ENCODE results near the gene NCF1. TPM values are rescaled to one million over a fixed set of nuclear protein-coding genes. Genes with fewer than 3 reads are reported as not detected.
"Not testable (repeated sequence)": the region's sequence is repeated elsewhere in the genome, so short reads cannot be mapped to it uniquely, and the experiment has no call there.

NCF1 gene
- total and polyA plus RNA-seq, 2 experiments from 2014 or later: 0.42 TPM; not detected in 1

- not testable (repeated sequence) for H3K4me3 ChIP-seq; H3K36me3 ChIP-seq (replicated peaks; ENCODE audit: insufficient read depth, low read depth); H3K79me2 ChIP-seq
Observed at GRCh38 chr7:74798644-74799043, 24.8 kb downstream of the NCF1 start.

GRCh38 chr7:74815882-74816281 is 42.1 kb downstream of the NCF1 start:
- not testable (repeated sequence) for H3K36me3 ChIP-seq (replicated peaks; ENCODE audit: insufficient read depth, low read depth); H3K27me3 ChIP-seq; H3K9me2 ChIP-seq (replicated peaks; ENCODE audit: insufficient read depth); H3K27ac ChIP-seq; DNase-seq (ENCODE audit: low spot score); H3K9me3 ChIP-seq (ENCODE audit: low read depth); H2AFZ ChIP-seq; H3K79me2 ChIP-seq; H3K4me2 ChIP-seq; H4K20me1 ChIP-seq (ENCODE audit: insufficient read depth, poor library complexity, severe bottlenecking); H3K4me3 ChIP-seq; H3K4me1 ChIP-seq (ENCODE audit: insufficient read depth)
- WGBS (ENCODE audit: low lambda C conversion rate, missing lambda C conversion rate): no CpG with 5 or more reads among the region's 3 CpGs

More at GRCh38 chr7:74798644-74799043, 24.8 kb downstream of the NCF1 start:
- not testable (repeated sequence) for H3K27me3 ChIP-seq; H3K4me1 ChIP-seq (ENCODE audit: insufficient read depth); H4K20me1 ChIP-seq (ENCODE audit: insufficient read depth, poor library complexity, severe bottlenecking); DNase-seq (ENCODE audit: low spot score); H3K4me2 ChIP-seq; H3K27ac ChIP-seq; H3K9me3 ChIP-seq (ENCODE audit: low read depth); H3K9me2 ChIP-seq (replicated peaks; ENCODE audit: insufficient read depth); H2AFZ ChIP-seq
- 40% methylated on average over 1 of the region's 4 CpGs for WGBS (ENCODE audit: low lambda C conversion rate, missing lambda C conversion rate)

- DNase-seq (ENCODE audit: low spot score); H3K27me3 ChIP-seq; H3K4me2 ChIP-seq; H3K4me1 ChIP-seq (ENCODE audit: insufficient read depth); H3K4me3 ChIP-seq; H3K36me3 ChIP-seq (replicated peaks; ENCODE audit: insufficient read depth, low read depth); H3K9me2 ChIP-seq (replicated peaks; ENCODE audit: insufficient read depth); H2AFZ ChIP-seq; H3K9me3 ChIP-seq (ENCODE audit: low read depth); H4K20me1 ChIP-seq (ENCODE audit: insufficient read depth, poor library complexity, severe bottlenecking); H3K27ac ChIP-seq; H3K79me2 ChIP-seq: not testable (repeated sequence)
- no CpG with 5 or more reads among the region's 23 CpGs for WGBS (ENCODE audit: low lambda C conversion rate, missing lambda C conversion rate)
Observed at GRCh38 chr7:74820146-74820805, 46.5 kb downstream of the NCF1 start.

- not testable (repeated sequence) for H4K20me1 ChIP-seq (ENCODE audit: insufficient read depth, poor library complexity, severe bottlenecking); H3K4me2 ChIP-seq; DNase-seq (ENCODE audit: low spot score); H3K4me1 ChIP-seq (ENCODE audit: insufficient read depth); H3K9me2 ChIP-seq (replicated peaks; ENCODE audit: insufficient read depth); H3K9me3 ChIP-seq (ENCODE audit: low read depth); H3K27me3 ChIP-seq; H3K36me3 ChIP-seq (replicated peaks; ENCODE audit: insufficient read depth, low read depth); H2AFZ ChIP-seq; H3K79me2 ChIP-seq; H3K27ac ChIP-seq; H3K4me3 ChIP-seq
- no CpG with 5 or more reads among the region's 5 CpGs for WGBS (ENCODE audit: low lambda C conversion rate, missing lambda C conversion rate)
Observed at GRCh38 chr7:74821259-74821658, 47.4 kb downstream of the NCF1 start.

GRCh38 chr7:74829959-74830358 is 56.1 kb downstream of the NCF1 start:
- H3K36me3 ChIP-seq (replicated peaks; ENCODE audit: insufficient read depth, low read depth); H2AFZ ChIP-seq; H3K4me3 ChIP-seq; H4K20me1 ChIP-seq (ENCODE audit: insufficient read depth, poor library complexity, severe bottlenecking); DNase-seq (ENCODE audit: low spot score); H3K4me1 ChIP-seq (ENCODE audit: insufficient read depth); H3K79me2 ChIP-seq; H3K9me3 ChIP-seq (ENCODE audit: low read depth); H3K27me3 ChIP-seq; H3K9me2 ChIP-seq (replicated peaks; ENCODE audit: insufficient read depth); H3K4me2 ChIP-seq; H3K27ac ChIP-seq: not testable (repeated sequence)
- 64% methylated on average over 1 of the region's 4 CpGs for WGBS (ENCODE audit: low lambda C conversion rate, missing lambda C conversion rate)

- H3K4me1 ChIP-seq (ENCODE audit: insufficient read depth); H3K9me3 ChIP-seq (ENCODE audit: low read depth); H3K27me3 ChIP-seq; H3K4me3 ChIP-seq; H3K27ac ChIP-seq; H3K4me2 ChIP-seq; DNase-seq (ENCODE audit: low spot score); H3K79me2 ChIP-seq; H3K36me3 ChIP-seq (replicated peaks; ENCODE audit: insufficient read depth, low read depth); H2AFZ ChIP-seq; H4K20me1 ChIP-seq (ENCODE audit: insufficient read depth, poor library complexity, severe bottlenecking); H3K9me2 ChIP-seq (replicated peaks; ENCODE audit: insufficient read depth): not testable (repeated sequence)
- WGBS (ENCODE audit: low lambda C conversion rate, missing lambda C conversion rate): no CpG with 5 or more reads among the region's 4 CpGs
Observed at GRCh38 chr7:74830411-74830810, 56.6 kb downstream of the NCF1 start.

Other genes with a start within 250 kb of the NCF1 start
- 193 and 260 TPM in 2 replicates for gene GTF2I, start 116.3 kb upstream of the NCF1 start, total RNA-seq
- 167 and 182 TPM in 2 replicates for gene GTF2I, start 116.3 kb upstream of the NCF1 start, polyA plus RNA-seq
- gene GTF2IRD2, start 77.6 kb downstream of the NCF1 start, total RNA-seq: 9.8 and 19.7 TPM in 2 replicates
- gene GTF2IRD2, start 77.6 kb downstream of the NCF1 start, polyA plus RNA-seq: 22.1 and 27.2 TPM in 2 replicates
- gene CASTOR2, start 190.7 kb downstream of the NCF1 start, total RNA-seq: 19.5 and 19.9 TPM in 2 replicates
- gene CASTOR2, start 190.7 kb downstream of the NCF1 start, polyA plus RNA-seq: 10.0 and 11.5 TPM in 2 replicates